Activated CD4-positive, alpha-beta T cell treated with anti-CD3 and anti-CD28 coated beads, Interleukin-10, Interleukin-2, amounts not matched to agents 100 ng/mL and 50 ng/mL, durations not matched to agents 16 hours and 8 hours (primary cell): ENCODE results near the gene AREG.
A peak's percentile ranks its signal among the peaks of the same experiment; 100 is the strongest.
"Not testable (repeated sequence)": the region's sequence is repeated elsewhere in the genome, so short reads cannot be mapped to it uniquely, and the experiment has no call there.

Experiments used
- DNase-seq: peaks from one replicate; pipeline ENCODE4 v3.0.0-alpha.2; 2020

AREG gene

GRCh38 chr4:74444891-74445642 is at the start of gene AREG:
AREG (plus strand) TSS chr4:74445136; CDS start chr4:74445346, 210 bp downstream.
- peak; percentile 76 for DNase-seq

GRCh38 chr4:74395633-74396032 is 49.3 kb upstream of the AREG start:
- DNase-seq: no peak

GRCh38 chr4:74397748-74398426 is 47.0 kb upstream of the AREG start:
- peak; percentile 14 for DNase-seq

DNA sequence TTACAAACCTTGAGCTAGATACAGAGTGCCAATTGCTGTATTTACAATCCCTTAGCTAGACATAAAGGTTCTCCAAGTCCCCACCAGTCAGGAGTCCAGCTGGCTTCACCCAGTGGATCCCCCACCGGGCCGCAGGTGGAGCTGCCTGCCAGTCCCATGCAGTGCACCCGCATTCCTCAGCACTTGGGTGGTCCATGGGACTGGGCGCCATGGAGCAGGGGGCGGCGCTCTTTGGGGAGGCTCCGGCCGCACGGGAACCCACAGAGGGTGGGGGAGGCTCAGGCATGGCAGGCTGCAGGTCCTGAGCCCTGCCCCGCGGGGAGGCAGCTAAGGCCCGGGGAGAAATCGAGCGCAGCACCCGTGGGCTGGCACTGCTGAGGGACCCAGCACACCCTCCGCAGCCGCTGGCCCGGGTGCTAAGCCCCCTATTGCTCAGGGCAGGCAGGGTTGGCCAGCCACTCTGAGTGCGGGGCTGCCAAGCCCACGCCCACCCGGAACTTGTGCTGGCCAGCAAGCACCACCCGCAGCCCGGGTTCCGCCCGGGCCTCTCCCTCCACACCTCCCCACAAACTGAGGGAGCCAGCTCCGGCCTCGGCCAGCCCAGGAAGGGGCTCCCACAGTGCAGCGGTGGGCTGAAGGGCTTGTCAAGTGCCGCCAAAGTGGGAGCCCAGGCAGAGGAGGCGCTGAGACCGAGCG is 45.9 kb upstream of the AREG start:
- not testable (repeated sequence) for DNase-seq

DNA sequence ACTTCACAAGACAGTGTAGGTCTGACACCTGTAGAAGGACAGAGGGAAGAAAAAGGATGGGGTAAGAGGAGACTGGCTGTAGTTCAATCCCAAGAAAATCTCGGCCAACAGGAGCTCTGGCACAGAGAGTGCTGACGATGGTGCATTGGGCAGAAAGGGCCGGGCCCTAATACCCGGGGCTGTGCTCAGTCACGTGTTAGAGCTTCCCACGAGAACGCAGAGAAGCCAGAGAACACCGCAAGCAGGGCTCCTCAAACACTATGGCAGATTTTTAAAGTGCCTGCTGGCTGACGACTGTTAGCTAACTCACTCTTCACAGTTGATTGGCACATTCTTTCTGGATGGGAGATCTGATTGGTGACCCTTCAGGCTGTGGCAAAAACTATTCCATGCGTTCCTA is 44.5 kb upstream of the AREG start:
- DNase-seq: no peak

- no peak for DNase-seq
Measured at GRCh38 chr4:74402692-74403456, 42.1 kb upstream of the AREG start.

DNA sequence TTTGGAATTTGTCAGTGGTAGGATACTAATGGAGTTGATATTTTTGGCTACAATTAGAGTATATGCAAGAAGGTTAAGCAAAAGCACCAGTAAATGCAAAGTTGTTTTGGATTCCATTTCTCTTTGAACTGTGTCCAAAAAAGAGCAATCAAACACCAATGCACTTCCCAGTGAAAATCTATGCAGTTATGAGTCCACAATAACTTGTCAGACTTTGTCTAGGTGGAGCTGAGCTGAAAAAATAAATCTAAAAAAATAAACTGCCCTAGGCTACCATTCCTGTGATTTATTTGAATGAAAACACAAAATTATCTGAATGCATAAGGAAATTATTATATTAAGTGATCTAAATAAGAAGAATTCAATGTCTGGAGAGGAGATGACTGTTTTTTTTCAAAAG is 37.0 kb upstream of the AREG start:
- no peak for DNase-seq

DNA sequence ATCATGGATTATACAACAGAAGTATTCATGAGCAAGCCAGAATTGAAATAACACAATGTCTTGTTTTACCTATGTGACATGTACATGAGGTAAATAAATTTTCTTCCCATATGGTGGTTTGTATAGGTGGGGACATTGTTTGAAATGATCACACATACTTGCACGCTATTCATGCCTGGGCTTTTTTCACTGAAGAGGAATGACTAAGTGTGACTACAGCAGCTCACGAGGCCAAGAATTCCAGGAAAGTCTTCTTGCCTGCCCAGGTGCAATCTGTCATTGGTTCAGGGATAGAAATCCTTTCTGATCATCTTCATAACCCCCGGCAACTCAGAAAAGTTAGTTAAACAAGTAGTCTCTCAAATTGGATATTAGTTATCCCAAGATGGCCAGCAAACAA is 36.3 kb upstream of the AREG start:
- DNase-seq: no peak

- DNase-seq: no peak
Measured at GRCh38 chr4:74410272-74410671, 34.7 kb upstream of the AREG start.

- DNase-seq: no peak
Measured at GRCh38 chr4:74412225-74412624, 32.7 kb upstream of the AREG start.

- no peak for DNase-seq
Measured at GRCh38 chr4:74413265-74413664, 31.7 kb upstream of the AREG start.

GRCh38 chr4:74414149-74414809 is 30.7 kb upstream of the AREG start:
- DNase-seq: no peak

GRCh38 chr4:74415602-74416300 is 29.2 kb upstream of the AREG start:
- DNase-seq: no peak

DNA sequence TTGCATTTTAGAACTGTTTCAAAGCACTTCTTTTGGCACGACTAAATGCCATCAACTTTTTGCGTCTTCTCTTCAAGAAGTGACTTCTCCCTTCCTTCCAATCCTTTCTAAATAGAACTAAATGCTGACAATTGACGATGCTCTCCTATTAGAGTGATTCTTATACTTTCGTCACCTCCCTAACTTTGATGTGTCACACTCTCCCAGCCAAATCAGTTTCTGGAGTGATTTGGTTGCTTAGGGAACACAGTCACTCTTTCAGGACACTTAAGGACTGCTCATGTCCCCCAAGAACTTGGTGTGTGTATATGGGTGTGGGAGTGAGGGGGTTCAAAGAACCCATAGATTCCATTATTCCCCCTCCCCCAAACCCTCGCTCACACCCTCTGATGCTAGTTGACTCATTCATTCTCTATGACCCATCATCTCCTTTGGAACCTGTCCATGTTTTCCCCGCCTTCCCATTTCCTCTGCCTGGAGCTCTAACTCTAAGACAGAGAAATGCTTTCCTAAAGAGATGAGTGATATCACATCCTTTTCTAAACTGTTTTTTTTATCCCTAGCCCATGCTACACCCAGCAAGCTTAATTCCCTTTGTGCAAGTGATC is 26.8 kb upstream of the AREG start:
- DNase-seq: no peak

- DNase-seq: no peak
Measured at GRCh38 chr4:74420863-74421262, 24.1 kb upstream of the AREG start.

- no peak for DNase-seq
Measured at GRCh38 chr4:74423104-74423503, 21.8 kb upstream of the AREG start.

DNA sequence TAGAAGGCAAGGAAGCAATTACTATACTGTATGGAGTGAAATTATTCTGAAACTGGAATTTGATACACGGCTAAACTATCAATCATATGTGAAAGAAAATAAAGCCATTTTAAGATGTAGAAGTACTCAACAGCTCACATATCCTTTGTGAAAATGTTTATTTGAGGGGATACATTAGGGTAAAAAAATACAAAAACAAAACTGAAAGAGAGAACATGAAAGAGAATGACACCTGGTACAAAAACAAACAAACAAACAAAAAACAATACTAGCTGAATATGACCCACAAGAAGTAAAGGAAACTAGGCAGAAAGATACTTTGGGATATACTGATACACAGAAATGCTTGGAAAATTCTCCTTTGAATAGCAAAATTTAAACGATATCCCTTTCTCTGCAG is 20.8 kb upstream of the AREG start:
- no peak for DNase-seq

DNA sequence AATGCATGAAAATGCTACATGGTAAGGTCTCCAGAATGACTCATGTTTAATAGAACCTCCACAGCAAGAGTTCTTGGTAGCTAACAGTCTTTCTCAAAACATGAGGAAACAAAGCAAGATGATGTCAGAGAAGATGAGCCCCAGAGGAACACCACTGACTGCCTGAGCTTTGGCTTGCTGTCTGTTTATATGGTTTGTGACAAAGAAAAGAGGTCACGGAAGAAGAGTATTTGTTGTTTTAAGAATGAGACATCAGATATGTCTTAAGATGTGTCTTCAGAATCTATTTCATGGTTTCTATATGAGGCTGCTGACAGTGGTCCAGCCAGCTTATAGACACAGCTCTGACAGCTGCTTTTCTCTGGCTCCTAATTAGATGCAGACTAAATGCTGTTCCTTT is 18.8 kb upstream of the AREG start:
- peak; percentile 20 for DNase-seq

GRCh38 chr4:74428276-74428675 is 16.7 kb upstream of the AREG start:
- DNase-seq: no peak

GRCh38 chr4:74431113-74431826 is 13.7 kb upstream of the AREG start:
- no peak for DNase-seq

DNA sequence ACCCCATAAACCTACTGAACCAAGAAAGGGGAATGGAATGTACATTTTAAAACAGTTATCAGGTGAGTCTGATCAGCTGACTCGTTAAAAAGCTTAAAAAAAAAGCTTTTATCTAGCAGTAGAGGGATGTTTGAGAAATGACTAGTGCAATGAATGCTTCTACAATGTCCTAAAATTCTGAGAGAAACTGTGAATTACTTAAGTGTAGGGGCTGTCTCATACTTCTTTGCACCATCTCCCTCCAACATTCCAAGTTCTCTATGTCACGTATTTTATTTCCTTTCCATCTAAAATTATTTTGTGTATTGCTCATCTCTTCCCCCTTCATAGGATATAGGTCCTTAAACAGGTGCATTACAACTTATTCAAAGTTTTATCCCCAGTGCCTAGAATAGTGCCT is 11.9 kb upstream of the AREG start:
- no peak for DNase-seq
